GM12891 (cell line): Measurements from ENCODE around the gene HSD17B10.

ENCODE experiments used
- POLR2A ChIP-seq: IDR thresholded peaks from 2 replicates; pipeline ENCODE4 v1.6.1; 2011; ENCODE audit warnings: low read depth, low read length, control low read depth
- POLR2AphosphoS5 ChIP-seq: IDR thresholded peaks from 2 replicates; pipeline ENCODE4 v1.6.1; 2011; ENCODE audit warnings: low read depth, low read length, control low read depth
- POU2F2 ChIP-seq: IDR thresholded peaks from 2 replicates; pipeline ENCODE4 v1.6.1; 2011; ENCODE audit warnings: low read depth, mild to moderate bottlenecking, control low read depth, low read length, moderate library complexity
- SPI1 ChIP-seq: IDR thresholded peaks from 2 replicates; pipeline ENCODE4 v1.6.1; 2011; ENCODE audit warnings: low read depth, low read length, control low read depth
- TAF1 ChIP-seq: IDR thresholded peaks from 2 replicates; pipeline ENCODE4 v1.6.1; 2011; ENCODE audit warnings: low read depth, low read length, control low read depth

DNA sequence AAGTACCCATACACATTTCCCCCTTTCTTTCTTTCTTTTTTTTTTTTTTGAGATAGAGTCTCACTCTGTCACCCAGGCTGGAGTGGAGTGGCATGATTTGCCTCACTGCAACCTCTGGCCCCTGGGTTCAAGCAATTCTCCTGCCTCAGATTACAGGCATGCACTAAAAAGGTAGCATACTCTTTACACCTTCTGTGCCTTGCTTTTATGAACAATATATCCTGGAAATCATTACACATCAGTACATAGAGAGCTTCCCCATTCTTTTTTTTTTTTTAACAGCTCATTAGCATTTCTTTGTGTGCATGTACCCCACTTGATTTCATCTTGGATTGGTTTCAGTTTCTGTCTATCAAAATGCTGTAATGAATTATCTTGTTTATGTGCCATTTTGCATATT lies 18.6 kb upstream of the HSD17B10 start:
- TF ChIP-seq POLR2A (no peak), TAF1 (no peak), SPI1 (no peak), POLR2AphosphoS5 (no peak), POU2F2 (no peak)
